Neutrophil (primary cell): ENCODE data around the gene GPR84.

Source experiments
- H3K27ac ChIP-seq: fragments of 200-600 bp; sonication (generic); 2 replicates; pipeline ENCODE4 v1.5.1; 2016; ENCODE audit warnings: mild to moderate bottlenecking, moderate library complexity
- H3K27me3 ChIP-seq: fragments of 200-600 bp; sonication (generic); 2 replicates; pipeline ENCODE4 v1.6.0; 2016; ENCODE audit warnings: mild to moderate bottlenecking
- H3K36me3 ChIP-seq: fragments of 200-600 bp; sonication (generic); 2 replicates; pipeline ENCODE4 v1.5.1; 2017
- H3K4me1 ChIP-seq, 2 experiments: fragments of 200-600 bp in 1 of 2; sonication (generic) in 1 of 2; 1 replicate in 1 of 2; 2 replicates in 1 of 2; pipeline versions ENCODE4 v1.5.1 to v1.6.1; 2013 to 2016; ENCODE audit warnings: low read depth in 1 of 2, low read length in 1 of 2, mild to moderate bottlenecking in 1 of 2, moderate library complexity in 1 of 2; ENCODE audit not compliant: control insufficient read depth in 1 of 2, insufficient read depth in 1 of 2
- H3K4me3 ChIP-seq, 2 experiments: fragments of 200-600 bp in 1 of 2; sonication (generic) in 1 of 2; 1 replicate in 1 of 2; 2 replicates in 1 of 2; pipeline ENCODE4 v1.5.1; 2013 to 2016; ENCODE audit warnings: low read depth in 1 of 2, low read length in 1 of 2, mild to moderate bottlenecking in 1 of 2, moderate library complexity in 1 of 2
- H3K9me3 ChIP-seq: fragments of 200-600 bp; sonication (generic); 2 replicates; pipeline ENCODE4 v1.5.1; 2016
- TF ChIP-seq, protein P1 (sequence below): fragments of 200-600 bp; sonication (generic); IDR thresholded peaks from 2 replicates; pipeline ENCODE4 v1.5.1; 2016; ENCODE audit warnings: antibody characterized with exemption

The GPR84 gene

DNA sequence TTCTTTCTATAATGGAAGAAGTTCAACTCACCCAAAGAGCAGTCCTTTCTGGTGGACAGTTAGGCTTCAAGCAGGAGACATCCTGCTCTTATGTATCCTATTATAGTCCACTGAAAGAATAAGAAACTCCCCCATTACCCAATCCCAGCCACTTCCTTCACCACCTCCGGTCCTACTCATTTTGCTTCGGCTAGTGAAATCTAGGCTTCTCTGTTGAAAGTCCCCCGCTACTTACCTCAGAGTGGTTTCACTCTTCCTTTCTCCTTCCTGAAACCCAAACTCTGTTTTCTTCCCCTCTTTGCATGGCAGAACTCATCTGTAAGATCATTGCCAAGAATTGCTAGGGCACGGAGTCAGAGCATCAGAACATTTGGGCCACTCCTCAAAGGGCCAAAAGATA lies at the start of gene GPR84:
Gene GPR84, minus strand, starts transcription at position 74 of the 400 bp plus-strand sequence. CDS start 635 bp downstream, outside the sequence.
- TF ChIP-seq, protein P1, sequence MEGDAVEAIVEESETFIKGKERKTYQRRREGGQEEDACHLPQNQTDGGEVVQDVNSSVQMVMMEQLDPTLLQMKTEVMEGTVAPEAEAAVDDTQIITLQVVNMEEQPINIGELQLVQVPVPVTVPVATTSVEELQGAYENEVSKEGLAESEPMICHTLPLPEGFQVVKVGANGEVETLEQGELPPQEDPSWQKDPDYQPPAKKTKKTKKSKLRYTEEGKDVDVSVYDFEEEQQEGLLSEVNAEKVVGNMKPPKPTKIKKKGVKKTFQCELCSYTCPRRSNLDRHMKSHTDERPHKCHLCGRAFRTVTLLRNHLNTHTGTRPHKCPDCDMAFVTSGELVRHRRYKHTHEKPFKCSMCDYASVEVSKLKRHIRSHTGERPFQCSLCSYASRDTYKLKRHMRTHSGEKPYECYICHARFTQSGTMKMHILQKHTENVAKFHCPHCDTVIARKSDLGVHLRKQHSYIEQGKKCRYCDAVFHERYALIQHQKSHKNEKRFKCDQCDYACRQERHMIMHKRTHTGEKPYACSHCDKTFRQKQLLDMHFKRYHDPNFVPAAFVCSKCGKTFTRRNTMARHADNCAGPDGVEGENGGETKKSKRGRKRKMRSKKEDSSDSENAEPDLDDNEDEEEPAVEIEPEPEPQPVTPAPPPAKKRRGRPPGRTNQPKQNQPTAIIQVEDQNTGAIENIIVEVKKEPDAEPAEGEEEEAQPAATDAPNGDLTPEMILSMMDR: no peak
- peak within 1 kb of the TSS; percentile 53 to 54 for H3K4me3 ChIP-seq
- H3K27me3 ChIP-seq: no peaks in the 10 kb centered on the region
- peaks cover 92 to 98% of the 10 kb centered on the region in 2 experiments for H3K4me1 ChIP-seq
- H3K27ac ChIP-seq: peak within 1 kb of the TSS; percentile 80
- no peaks in the 10 kb centered on the region for H3K36me3 ChIP-seq
- H3K9me3 ChIP-seq: no peaks in the 10 kb centered on the region

DNA sequence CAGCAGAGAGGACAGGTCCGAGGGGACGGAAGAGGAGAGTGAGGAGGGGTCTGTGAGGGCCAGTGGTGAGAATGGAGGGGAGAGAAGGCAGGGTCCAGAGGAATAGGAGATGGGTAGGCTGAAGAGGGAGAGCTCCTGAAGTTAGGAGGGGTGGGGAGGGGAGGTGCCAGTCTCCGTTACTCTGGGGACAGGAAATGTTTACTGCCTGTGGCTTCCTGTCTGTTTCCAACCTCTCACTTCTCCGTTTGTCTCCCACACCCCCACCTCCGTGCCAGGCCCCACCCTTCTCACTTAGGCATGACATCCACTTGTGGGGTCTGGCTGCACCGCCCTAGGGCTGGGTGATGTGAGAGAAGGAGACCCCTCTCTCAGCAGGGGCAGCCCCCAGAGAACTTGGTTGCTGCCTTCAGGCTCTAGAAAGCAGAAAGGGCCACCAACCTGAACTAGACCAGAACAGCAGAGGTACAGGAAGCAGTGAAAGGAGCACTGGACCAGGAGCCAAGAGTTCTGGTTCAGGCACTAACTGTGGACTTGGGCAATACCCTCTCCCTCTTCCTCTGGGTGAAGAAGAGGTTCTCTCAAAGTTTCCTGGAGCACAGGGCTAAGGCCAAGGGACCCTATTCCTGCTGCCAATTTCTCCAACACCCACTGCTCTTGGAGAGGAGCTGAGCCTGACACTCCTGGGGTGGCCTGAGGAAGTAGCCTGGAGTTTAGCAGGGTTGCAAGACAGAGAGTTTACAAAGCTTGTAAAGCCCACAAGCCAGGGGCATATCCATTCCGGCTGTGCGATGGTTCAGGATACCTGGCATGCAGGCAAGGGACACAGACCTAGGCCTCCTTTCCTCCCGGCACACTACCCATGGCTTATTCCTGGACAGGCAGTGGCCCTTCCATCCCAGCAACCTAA lies 49.3 kb upstream of the GPR84 start:
- TF ChIP-seq, protein P1: no peak
- H3K27me3 ChIP-seq: no peaks in the 10 kb centered on the region
- peaks cover 77 to 81% of the 10 kb centered on the region in 2 experiments for H3K4me1 ChIP-seq
- H3K36me3 ChIP-seq: peaks cover 30% of the 10 kb centered on the region
- H3K9me3 ChIP-seq: no peaks in the 10 kb centered on the region
- H3K27ac ChIP-seq: peak overlapping the region; percentile 100
- peak overlapping the region; percentile 69 to 94 for H3K4me3 ChIP-seq

DNA sequence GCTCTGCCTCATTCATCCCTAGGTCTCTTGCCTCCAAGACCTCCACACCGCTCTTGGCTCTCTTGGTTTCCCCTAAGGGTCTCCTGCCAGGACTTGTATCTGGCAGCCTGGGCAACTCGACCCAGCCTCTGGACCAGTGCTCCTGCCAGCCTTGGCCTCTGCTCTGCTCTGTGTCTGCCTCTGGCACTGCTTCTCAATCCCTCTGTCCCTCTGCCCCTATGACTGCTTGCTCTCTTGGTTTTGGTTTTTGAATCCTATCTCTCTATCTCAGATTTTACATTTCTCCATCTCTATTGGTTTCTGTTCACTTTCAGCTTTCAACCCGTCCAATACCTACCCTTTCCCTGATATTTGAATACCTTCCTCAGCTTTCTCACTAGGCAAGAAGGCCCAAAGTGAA lies 48.5 kb upstream of the GPR84 start:
- TF ChIP-seq, protein P1: no peak
- H3K27ac ChIP-seq: peak overlapping the region; percentile 100
- H3K9me3 ChIP-seq: no peaks in the 10 kb centered on the region
- peaks cover 38% of the 10 kb centered on the region for H3K36me3 ChIP-seq
- peaks cover 80 to 81% of the 10 kb centered on the region in 2 experiments for H3K4me1 ChIP-seq
- no peaks in the 10 kb centered on the region for H3K27me3 ChIP-seq
- peak overlapping the region; percentile 69 to 94 for H3K4me3 ChIP-seq

DNA sequence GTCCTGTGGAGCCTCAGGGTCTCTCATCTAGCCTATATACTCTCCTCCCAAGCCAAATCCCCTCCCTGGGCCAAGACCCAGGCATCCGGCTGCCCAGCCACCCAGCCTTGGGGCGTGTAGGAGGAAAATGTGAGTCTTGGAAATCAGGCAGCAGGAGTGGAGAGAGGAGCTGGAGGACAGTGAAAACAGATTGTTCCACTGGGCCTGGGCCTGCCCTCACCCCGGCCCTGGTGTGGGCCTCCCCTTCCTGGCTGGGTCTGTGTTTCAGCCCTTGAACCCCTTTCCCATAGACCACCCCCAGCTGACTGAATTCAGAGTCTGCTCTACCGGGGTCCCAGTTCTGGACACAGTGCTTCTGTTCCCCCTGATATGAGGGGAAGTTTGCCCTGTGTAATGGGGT lies 48.1 kb upstream of the GPR84 start:
- H3K9me3 ChIP-seq: no peaks in the 10 kb centered on the region
- peak overlapping the region; percentile 69 to 94 for H3K4me3 ChIP-seq
- H3K36me3 ChIP-seq: peaks cover 42% of the 10 kb centered on the region
- no peaks in the 10 kb centered on the region for H3K27me3 ChIP-seq
- peaks cover 78 to 81% of the 10 kb centered on the region in 2 experiments for H3K4me1 ChIP-seq
- peak overlapping the region; percentile 100 for H3K27ac ChIP-seq
- TF ChIP-seq, protein P1: no peak

DNA sequence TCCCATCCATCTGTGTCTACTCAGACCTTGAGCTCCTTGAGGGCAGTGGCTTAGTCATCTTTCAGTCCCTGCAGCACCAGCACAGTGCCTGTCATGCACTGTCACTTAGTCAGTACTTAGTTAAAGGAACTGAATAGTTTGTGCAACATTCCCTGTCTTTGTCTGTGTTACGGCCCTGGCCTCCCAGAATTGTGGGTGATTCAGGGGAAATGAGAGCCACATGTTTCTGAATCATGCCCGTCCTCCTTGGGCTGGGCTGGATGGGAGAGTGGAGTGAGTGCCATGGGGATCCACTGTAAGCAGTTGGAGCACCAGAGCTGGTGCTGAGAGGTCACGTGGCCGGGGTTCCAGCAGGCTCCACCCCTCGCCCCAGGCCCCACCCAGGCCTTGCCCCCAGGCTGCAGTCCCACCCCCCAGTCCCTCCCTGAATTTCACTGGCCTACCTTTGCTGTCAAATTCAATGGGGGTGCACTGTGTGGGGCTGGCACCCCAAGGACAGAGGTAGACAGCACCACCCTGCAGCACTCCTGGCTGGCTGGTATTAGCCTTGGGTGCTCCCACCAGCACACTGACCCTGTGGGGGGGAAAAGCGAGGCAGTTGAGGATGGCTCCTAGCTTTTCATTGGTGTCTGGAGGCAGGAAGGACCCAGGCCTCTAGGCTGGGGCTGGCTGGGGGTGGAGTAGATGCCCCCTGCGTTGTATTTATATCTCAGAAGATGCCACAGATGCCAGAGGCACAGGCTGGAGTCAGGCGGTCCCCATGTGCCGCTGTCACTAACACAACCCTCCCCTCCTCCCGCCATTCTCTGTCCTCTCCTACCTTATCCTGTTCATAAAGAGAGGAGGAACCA lies 47.3 kb upstream of the GPR84 start:
- peak overlapping the region; percentile 69 to 94 for H3K4me3 ChIP-seq
- no peaks in the 10 kb centered on the region for H3K27me3 ChIP-seq
- TF ChIP-seq, protein P1: no peak
- H3K27ac ChIP-seq: peak overlapping the region; percentile 100
- peaks cover 71 to 74% of the 10 kb centered on the region in 2 experiments for H3K4me1 ChIP-seq
- no peaks in the 10 kb centered on the region for H3K9me3 ChIP-seq
- peaks cover 49% of the 10 kb centered on the region for H3K36me3 ChIP-seq
